NCI-H2107 treated with DMSO at 0.1 percent for 48 hours (cell line): Measurements from ENCODE around the gene MPHOSPH9.

ENCODE experiments used
- DNase-seq: peaks from one replicate; lab custom pipeline; 2025; ENCODE audit not compliant: unreplicated experiment; lab: John Stamatoyannopoulos, UW

Gene MPHOSPH9, protein sequence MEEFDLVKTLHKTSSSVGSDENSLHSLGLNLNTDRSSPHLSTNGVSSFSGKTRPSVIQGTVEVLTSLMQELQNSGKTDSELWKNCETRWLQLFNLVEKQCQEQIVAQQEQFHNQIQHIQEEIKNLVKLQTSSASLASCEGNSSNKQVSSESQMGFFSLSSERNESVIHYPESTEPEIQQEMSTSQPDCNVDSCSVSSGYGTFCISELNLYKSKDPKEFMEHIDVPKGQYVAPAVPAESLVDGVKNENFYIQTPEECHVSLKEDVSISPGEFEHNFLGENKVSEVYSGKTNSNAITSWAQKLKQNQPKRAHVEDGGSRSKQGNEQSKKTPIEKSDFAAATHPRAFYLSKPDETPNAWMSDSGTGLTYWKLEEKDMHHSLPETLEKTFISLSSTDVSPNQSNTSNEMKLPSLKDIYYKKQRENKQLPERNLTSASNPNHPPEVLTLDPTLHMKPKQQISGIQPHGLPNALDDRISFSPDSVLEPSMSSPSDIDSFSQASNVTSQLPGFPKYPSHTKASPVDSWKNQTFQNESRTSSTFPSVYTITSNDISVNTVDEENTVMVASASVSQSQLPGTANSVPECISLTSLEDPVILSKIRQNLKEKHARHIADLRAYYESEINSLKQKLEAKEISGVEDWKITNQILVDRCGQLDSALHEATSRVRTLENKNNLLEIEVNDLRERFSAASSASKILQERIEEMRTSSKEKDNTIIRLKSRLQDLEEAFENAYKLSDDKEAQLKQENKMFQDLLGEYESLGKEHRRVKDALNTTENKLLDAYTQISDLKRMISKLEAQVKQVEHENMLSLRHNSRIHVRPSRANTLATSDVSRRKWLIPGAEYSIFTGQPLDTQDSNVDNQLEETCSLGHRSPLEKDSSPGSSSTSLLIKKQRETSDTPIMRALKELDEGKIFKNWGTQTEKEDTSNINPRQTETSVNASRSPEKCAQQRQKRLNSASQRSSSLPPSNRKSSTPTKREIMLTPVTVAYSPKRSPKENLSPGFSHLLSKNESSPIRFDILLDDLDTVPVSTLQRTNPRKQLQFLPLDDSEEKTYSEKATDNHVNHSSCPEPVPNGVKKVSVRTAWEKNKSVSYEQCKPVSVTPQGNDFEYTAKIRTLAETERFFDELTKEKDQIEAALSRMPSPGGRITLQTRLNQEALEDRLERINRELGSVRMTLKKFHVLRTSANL

DNA sequence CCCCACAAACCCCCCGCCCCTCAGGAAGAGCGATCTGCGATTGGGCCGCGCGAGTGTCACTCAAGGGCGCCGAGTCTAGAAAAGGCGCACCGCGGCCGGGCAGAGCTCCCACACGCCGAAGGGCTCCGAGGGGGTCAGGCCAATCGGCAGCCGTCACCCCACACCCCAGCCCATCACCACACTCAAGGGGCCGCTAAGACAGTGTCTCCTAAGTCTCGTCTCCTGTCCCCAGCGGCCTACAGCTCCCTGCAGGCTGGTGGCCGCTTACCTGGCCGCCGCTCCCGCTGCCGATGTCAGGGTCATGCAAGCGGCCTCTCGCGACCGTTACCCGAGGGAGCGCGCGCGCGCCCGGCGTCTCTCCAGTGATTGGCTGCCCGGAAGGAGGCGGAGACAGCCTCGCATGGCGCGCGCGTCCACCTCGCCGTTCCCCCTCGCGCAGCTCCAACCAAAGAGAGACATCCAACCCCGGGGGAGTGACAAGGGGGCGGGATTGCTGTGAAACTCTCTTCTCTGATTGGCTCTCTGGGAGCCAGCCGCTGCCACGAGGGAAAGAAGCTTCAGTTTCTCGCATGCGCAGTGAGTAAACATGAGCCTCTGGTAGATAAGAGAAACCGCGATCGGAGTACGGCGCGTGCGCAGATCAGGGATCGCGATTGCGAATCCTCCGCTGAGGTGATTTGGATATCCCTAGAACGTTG is at the start of gene MPHOSPH9, which contains the start of gene MTRFR:
TSS of gene MPHOSPH9 (minus strand) at position 335 of the 698 bp plus-strand sequence. CDS start 2,777 bp downstream, outside the sequence.
TSS of gene MTRFR (plus strand) at position 630 of the 698 bp plus-strand sequence. CDS start 20,239 bp downstream, outside the sequence.
- DNase-seq = peak; percentile 100

DNA sequence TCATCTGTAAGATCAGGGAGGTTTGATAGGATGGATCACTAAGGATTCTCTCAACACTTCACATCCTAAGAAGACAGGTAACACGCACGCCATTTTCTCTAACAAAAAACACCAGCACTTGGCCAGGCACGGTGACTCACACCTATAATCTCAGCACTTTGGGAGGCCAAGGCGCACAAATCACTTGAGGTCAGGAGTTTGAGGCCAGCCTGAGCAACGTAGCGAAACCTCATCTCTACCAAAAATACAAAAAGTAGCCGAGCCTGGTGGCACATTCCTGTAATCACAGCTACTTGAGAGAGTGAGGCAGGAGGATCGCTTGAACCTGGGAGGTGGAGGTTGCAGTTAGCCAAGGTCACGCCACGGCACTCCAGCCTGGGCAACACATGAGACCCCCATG is 49.2 kb upstream of the MPHOSPH9 start:
- no peak for DNase-seq

DNA sequence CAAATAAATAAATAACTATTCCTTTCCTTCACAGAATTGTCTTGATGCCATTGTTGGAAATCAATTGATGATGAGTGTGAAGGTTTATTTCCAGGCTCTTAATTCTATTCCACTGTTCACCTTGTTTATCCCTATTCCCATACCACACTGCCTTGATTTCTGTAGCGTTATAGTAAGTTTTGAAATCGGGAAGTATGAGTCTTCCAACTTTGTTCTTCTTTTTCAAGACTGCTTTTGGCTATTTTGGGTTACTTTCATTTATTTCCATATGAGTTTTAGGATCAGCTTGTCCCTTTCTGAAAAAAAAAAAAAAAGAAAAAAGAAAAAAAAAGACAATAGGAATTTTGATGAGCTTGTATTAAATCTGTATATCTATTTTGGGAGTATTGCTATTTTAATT is 48.0 kb upstream of the MPHOSPH9 start:
- DNase-seq = no peak

DNA sequence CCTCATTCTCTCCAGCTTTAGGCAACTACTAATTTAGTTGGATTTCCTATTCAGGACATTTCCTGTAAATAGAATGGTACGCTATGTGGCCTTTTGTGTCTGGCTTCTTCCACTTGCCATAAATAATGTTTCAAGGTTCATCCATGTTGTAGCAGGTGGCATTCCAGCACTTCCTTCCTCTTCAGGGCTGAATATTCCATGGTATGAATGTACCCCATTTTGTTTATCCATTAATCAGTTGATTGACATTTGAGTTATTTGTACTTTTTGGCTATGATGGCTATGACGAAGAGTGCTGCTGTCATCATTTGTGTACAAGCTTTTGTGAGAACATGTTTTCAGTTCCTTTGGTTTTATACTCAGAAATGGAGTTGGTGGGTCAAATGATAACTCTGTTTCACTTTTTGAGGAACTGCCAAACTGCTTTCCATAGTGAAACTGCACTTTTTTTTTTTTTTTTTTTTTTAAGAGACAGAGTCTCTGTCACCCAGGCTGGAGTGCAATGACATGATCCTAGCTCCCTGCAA is 45.2 kb upstream of the MPHOSPH9 start:
- DNase-seq = no peak

DNA sequence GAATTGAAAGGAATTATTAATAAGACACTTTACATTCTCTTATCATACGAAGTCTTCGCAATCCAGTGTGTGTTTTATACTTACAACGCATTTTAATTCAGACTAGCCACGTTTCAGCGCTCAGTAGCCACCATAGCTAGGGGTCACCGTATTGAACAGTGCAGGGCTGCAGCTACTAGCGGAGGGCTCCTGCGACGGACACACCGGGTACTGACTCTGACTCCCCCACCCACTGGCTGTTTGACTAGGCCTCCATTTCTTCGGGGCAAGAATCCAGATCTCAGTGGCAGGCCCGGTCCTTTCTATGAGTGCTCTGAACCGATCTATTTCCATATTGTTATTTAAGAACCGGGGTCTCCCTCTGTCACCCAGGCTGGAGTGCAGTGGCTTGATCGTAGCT is 40.2 kb upstream of the MPHOSPH9 start:
- DNase-seq = no peak

DNA sequence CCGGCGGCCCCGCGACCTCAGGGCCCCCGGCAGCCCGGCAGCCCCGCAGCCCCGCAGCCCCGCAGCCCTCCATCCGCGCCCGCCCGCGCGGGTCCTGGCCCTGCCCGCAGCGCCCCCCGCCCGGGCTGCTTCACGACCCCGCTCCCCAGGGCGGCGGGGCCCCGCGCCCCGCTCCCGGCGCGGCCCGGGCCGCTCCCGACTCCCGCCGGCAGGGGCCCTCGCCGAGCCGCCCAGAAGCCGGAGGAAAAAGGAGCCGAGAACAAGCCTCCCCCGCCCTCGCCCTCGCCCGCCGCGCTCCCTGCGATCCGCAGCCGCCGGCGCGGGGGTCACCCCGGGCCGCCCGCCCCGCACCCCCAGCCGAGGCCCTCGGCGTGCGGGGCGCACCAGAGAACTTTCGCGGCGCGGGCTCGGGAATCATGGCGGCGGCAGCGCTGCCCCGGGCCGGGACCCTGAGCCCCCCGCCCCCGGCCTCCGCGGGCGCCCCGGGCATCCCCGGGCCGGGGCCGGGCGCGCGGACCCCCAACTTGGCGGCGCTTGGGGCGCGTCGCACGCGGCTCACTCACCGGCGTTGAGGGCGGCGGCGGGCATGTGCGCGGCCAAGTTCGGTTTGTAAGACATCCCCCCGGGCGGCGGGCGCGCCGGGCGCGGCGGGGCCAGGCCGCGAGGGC is 38.2 kb upstream of the MPHOSPH9 start:
- DNase-seq = no peak

DNA sequence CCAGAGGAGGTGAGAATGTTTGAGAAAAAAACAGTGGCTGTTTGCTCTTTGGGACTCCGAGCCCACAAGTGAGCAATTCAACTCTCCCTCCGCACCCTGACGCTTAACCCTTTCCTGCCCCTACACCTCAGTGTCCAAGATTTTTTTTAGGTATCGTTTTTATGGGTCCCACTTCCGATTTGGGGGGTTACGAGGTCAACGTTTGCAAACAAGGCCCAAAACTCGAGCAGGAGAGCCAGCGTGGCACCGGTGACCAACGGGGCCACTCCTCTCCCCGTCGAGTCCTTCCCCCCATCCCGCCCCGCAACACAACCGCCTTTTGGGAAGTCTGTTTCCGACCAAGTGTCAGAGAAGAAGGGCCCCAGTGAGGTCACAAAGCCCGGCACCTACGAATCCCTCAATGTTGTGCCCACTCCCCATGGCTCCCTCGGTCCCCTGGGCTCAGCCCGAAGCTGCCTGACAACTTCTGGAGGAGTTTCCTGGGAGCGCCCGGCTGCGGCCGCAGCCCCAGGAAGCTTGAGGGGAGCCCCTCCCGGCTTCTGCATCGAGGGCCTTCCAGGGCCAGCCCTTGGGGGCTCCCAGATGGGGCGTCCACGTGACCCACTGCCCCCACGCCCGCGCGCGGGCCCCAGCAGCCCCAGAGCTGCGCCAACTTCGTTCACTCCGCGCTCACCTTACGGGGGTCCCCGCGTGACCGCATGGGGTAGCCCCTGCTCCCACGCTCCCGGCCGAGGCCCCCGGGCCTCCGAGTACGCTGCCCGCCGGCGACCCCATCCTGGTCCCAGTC is 37.5 kb upstream of the MPHOSPH9 start:
- no peak for DNase-seq

DNA sequence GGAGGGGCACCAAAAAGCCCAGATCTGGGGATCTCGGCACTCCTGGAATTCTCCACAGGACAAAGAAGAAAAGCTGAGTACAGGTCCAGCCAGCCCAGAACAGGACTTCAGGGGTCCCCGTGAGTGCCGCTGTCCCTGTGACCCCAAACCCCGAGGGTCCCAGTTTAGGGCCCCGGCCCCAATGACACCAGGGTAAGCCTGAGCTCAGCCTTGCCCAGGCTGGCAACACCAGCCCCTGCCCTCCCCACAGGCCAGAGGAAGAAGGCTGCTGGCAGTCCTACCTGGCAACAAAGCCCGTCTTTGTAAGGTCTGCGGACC is 36.9 kb upstream of the MPHOSPH9 start:
- DNase-seq = no peak

DNA sequence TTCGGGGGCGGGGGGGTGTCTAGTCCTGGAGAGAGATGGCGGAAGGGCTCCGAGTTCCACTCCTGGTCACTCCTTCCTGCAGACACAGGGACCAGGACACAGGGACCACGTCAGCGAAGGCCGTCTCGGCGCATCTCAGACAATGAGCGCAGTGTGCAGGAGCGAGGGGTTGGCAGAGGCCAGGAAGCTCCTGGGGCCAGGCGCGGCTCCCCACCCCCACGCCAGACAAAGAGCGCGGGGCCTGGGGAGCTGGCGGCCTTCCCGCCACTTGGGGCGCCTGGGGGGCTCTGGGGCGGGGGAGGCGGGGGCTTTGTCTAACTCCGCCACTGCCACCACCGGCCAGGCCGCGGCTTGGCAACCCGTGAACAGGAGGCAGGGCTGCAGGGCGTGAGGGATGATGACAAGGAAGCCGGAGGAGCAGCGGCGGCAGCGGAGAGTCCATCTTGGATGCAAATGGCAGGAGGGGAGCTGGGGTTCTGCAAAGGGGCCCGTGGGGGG is 36.5 kb upstream of the MPHOSPH9 start:
- DNase-seq = peak; percentile 79

DNA sequence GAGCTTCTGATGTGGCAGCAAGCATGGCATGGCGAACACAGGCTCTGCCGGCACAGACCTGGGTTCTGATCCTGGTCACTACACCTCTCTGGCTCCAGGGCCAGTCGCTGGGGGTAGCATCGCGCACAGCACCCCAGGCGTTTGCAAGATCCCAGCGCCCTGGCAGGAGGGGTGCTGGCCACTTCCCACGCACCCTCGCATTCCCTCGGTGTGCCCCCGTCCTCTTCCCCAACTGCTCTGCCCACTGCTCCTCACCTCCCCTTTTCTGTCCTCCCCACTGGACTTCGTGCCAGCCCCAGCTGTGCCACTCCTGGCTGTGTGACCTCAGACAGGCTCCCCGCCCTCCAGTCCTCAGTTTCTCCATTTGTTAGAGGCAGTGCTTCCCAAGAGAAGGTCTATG is 35.9 kb upstream of the MPHOSPH9 start:
- DNase-seq = no peak

DNA sequence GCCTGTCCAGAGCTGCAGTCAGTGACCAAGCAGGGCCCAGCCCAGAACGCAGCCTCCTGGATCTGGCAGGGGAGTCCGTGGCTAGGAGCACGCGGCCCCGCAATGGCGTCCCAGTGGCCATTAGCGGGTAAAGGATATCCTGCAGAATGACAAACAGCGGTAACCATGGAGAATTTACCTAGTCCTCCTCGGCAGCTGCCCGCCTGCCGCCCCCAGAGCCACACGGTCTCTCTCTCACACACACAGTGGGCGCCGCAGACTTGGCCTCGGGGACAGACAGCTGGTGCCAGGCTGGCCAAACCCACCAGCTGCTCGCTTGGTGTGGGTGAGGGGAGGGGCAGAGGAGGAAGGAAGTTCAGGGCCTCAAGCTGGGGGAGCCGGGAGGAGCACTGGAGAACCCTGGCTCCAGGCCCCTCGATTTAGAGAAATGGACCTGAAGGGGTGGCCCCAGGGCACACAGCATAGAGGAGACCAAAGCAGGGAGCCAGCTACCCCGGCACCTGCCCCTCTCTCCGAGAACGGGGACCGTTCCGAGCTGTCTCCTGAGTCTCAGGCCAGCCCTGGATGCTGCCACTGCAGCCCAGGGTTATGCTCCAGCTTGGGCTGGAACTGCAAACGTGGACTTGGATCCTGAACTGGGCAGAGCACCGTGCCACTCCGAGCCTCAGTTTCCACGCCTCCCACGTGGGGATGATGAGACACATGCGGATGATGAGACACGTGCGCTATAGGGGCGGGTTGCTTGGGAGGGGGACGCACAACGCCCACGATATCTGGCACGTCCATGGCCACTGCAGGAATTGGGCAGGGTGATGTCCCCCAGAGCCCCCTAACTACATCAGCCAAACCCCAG is 35.3 kb upstream of the MPHOSPH9 start:
- peak; percentile 49 for DNase-seq

DNA sequence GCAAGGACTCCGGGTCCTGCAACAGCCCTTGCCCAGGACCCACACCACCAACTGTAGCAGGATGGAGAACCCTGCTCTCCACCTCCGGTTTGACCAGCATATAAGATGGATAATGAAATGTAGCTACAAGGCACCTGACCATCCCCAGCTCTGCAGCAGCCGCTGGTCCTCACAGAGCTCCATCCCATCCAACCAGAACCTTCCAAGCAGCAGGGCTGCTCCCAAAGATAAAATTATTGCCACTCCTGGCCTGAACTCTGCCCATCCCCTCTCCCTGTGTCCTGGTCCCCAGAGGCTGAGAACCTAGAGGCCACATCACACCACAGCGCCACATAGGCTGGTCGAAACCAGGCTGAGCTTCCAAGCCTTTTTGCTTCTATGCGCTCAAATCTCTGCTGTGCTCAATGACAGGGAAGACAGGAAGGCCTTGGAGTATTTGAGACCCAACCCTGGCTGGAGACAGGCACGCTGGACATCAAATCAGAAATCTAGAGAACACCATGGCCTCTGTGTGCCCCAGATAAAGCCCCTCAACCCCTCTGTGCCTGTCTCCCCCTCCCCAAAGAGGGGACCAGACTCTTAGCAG is 34.5 kb upstream of the MPHOSPH9 start:
- DNase-seq = no peak

DNA sequence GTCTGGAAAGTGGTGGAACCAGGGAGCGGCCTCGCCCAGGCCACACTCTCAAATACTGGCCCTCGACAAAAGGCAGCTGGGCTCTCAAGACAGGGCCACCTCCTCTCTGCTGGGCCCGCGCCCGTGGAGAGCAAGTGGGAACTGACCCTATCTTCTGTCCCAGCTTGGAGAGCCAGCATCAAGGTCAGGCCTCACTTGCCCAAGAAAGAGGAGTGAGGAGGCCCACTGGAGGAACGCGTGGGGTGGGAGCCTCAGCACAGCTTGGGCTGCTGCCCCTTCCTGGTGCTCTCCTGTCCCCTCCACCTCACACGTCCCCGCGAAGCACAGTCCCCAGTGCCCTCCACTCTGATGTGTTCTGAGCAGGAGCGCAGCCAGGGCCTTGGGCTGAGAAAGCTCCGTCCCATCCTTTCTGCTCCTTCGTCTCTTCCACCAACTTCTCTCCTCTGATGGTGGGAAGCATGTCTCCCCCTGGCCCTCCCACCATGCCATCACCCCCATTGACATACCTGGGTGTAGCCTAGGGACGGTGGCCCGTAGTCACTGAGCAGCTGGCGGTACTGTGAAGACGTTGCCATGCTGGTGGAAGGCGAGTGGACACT is 33.8 kb upstream of the MPHOSPH9 start:
- DNase-seq = no peak

DNA sequence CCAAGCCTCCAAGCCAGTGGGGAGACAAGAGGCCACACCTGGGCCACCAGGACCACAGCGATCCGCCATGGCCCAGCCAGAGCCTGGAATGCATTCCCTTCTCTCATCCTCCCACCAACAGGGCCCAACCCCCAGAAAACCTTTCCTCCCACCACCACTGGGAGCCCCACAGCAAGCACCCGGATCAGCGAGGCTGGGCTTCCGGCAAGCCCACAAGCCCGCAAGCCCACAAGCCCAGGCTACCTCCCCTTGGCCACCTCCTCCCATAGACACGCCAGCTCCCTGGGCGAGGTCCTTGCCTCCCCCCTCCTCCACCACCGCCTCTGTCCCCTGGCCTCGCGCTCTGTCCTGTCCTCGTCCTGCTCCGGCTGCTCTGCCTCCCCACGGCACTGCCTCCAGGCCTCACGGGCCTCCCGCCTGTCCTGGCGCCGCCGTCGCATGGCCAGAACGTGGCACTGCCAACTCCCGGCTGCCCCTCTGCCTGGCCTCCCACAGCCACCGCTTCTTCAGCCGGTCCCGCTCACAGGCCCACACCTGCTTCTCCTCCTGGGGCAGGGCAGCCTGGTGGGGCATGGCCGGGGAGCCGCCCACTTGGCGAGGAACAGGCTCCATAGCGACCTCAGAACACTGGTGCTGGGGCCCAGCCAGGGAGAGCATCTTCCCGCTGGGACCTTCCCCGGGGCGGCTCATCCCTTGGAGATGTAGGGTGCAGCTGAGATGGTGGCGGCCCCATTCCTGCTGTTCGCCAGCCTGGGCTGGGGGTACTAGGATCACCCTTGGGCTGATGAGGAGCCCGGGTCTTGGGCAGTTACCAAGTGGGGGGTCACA is 33.1 kb upstream of the MPHOSPH9 start:
- DNase-seq = no peak

DNA sequence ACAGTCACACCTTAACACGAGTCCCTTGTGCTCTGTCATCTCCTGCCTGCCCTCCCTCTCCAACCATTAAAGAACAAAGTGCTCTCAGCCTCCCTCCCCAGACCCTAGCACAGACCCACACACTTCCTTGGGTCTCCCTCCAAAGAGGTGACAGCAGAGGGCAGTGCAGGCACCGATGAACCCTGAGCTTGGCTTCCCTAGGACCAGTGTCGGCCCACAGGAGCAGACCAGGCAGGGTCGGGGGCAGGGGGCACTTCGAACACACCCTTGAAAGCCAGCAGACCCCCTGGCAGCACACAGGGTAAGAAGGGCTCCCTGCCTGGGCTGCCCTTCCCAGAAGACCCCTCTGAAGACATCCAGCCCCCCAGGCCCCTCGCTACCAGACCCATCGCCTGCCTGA is 31.7 kb upstream of the MPHOSPH9 start:
- DNase-seq = no peak

DNA sequence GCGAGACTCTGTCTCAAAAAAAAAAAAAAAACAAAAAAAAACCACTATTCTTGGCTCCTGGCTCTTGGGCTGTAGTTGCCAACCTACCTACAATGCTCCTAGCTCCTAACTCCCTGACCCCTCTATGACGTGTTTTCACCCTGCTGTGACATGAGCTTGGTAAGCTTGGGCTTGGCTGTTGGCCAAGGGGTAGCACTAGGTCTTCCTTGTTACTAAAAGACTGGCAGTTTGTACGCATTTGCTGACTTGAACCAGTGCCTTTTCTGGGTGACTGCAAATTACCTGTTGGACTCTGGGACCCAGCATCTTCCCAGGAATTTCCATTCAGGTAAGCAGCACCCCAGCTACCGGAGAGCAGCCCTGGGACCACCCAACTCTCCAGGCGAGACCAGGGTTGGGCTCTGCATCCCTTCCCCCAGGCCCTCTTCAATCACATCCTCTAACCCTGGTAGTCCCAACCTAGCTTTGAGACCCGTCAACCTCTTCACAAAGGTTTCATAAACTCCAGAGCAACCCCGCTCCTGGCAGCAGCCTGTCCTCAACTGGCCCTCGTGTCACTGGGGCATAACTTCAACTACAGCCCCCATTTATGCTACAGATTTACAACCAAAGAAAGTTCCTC is 30.4 kb upstream of the MPHOSPH9 start:
- no peak for DNase-seq
